Ishikawa (cell line): ENCODE measurements around the gene PDE11A.

Experiments
- CEBPB ChIP-seq: IDR thresholded peaks from 2 replicates; pipeline ENCODE4 v1.6.1; 2012
- CREB1 ChIP-seq: IDR thresholded peaks from 2 replicates; pipeline ENCODE4 v1.6.1; 2012; ENCODE audit warnings: low read depth
- EGR1 ChIP-seq: IDR thresholded peaks from 2 replicates; pipeline ENCODE4 v1.6.1; 2012
- EP300 ChIP-seq: IDR thresholded peaks from 2 replicates; pipeline ENCODE4 v1.6.1; 2012; ENCODE audit warnings: borderline replicate concordance
- FOXM1 ChIP-seq: IDR thresholded peaks from 2 replicates; pipeline ENCODE4 v1.6.1; 2012; ENCODE audit warnings: low read depth, borderline replicate concordance
- MAX ChIP-seq: IDR thresholded peaks from 2 replicates; pipeline ENCODE4 v1.6.1; 2012
- NFIC ChIP-seq: IDR thresholded peaks from 2 replicates; pipeline ENCODE4 v1.6.1; 2012
- RAD21 ChIP-seq: IDR thresholded peaks from 2 replicates; pipeline ENCODE4 v1.6.1; 2012; ENCODE audit warnings: low read depth
- REST ChIP-seq: IDR thresholded peaks from 2 replicates; pipeline ENCODE4 v1.6.1; 2012; ENCODE audit warnings: low read depth, mild to moderate bottlenecking
- TAF1 ChIP-seq: IDR thresholded peaks from 2 replicates; pipeline ENCODE4 v1.6.1; 2012; ENCODE audit warnings: low read depth, mild to moderate bottlenecking
- TCF12 ChIP-seq: IDR thresholded peaks from 2 replicates; pipeline ENCODE4 v1.6.1; 2012; ENCODE audit warnings: low read depth
- TEAD4 ChIP-seq: IDR thresholded peaks from 2 replicates; pipeline ENCODE4 v1.6.1; 2012
- USF1 ChIP-seq: IDR thresholded peaks from 2 replicates; pipeline ENCODE4 v1.6.1; 2012
- YY1 ChIP-seq: IDR thresholded peaks from 2 replicates; pipeline ENCODE4 v1.6.1; 2012; ENCODE audit warnings: low read depth
- ZBTB7A ChIP-seq: IDR thresholded peaks from 2 replicates; pipeline ENCODE4 v1.6.1; 2012; ENCODE audit warnings: low read depth

The PDE11A gene

GRCh38 chr2:177636672-177637071 lies 435.9 kb downstream of the PDE11A start:
- TF ChIP-seq REST: no peak

GRCh38 chr2:177635696-177636095 lies 436.9 kb downstream of the PDE11A start:
- TF ChIP-seq CREB1 (no peak), RAD21 (no peak), REST (no peak), FOXM1 (no peak), CEBPB (no peak), YY1 (no peak), NFIC (no peak), MAX (no peak), TCF12 (no peak), EGR1 (no peak), USF1 (no peak), ZBTB7A (no peak), TEAD4 (no peak), EP300 (no peak), TAF1 (no peak)

GRCh38 chr2:177633910-177634294 lies 438.7 kb downstream of the PDE11A start:
- TF ChIP-seq TEAD4 (no peak), ZBTB7A (no peak), YY1 (no peak), NFIC (peak; percentile 44; the same call in 1 of the 2 replicates), CEBPB (no peak), USF1 (no peak), CREB1 (no peak)

GRCh38 chr2:177633111-177633510 lies 439.5 kb downstream of the PDE11A start:
- no peak for TF ChIP-seq EP300
- no peak for TF ChIP-seq MAX
- no peak for TF ChIP-seq TAF1
- TF ChIP-seq CEBPB: no peak
- TF ChIP-seq FOXM1: no peak
- no peak for TF ChIP-seq NFIC
- TF ChIP-seq TEAD4: no peak
- no peak for TF ChIP-seq CREB1
- no peak for TF ChIP-seq REST
- TF ChIP-seq RAD21: no peak

- no peak for TF ChIP-seq CREB1
- TF ChIP-seq REST: no peak
- TF ChIP-seq CEBPB: no peak
- no peak for TF ChIP-seq NFIC
- no peak for TF ChIP-seq YY1
- TF ChIP-seq TAF1: no peak
- no peak for TF ChIP-seq USF1
- TF ChIP-seq MAX: no peak
- TF ChIP-seq EGR1: no peak
- no peak for TF ChIP-seq TCF12
Measured at GRCh38 chr2:177631680-177632079, 440.9 kb downstream of the PDE11A start.
